Measurements from ENCODE around the gene BTBD1. TPM values are rescaled to one million over a fixed set of nuclear protein-coding genes. Genes with fewer than 3 reads are reported as not detected.
"Not testable (repeated sequence)": the region's sequence is repeated elsewhere in the genome, so short reads cannot be mapped to it uniquely, and the experiment has no call there.

BTBD1 gene
- total RNA-seq, 1 experiment from 2014 or later = 83.9 TPM

DNA sequence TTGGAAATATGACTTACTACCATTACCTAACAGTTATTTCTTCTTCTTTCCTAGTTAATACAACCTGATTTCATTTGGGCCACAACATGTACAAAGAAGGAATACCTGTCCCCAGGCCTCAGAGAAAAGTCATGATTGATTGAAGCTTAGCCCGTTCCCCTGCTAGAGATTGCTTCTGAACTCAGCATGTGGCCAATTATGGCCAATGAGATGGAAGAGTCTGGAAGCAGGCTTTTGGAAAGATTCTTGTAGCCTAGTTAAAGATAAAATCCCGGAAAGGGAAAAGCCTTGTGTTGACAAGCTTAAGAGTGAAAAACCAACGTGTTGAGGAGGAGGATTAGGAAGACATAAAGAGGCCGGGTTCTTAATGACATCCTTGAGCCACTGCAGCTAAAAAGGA is 23.4 kb upstream of the BTBD1 start:
- TF ChIP-seq EZH2 (IDR thresholded peaks at IDR 0.05; ENCODE audit: low read length, unreplicated experiment) (no peak), EZH2phosphoT487 (IDR thresholded peaks at IDR 0.05; ENCODE audit: borderline replicate concordance, low read length) (no peak)
- H3K4me1 ChIP-seq (ENCODE audit: insufficient read depth, low read length) = no peaks in the 10 kb centered on the region
- ATAC-seq (no peak), DNase-seq (no peak)
- no peaks in the 10 kb centered on the region for H3K9me3 ChIP-seq (ENCODE audit: low read length)
- ChIA-PET CTCF (no interaction called here), POLR2A (ENCODE audit: unreplicated experiment) (no interaction called here)
- no TSS peak for BruUV-seq (replicated peaks)
- no peaks in the 10 kb centered on the region for H4K20me1 ChIP-seq (ENCODE audit: low read length)
- H3K4me2 ChIP-seq (ENCODE audit: low read length) = no peak overlapping the region
- intact Hi-C loops (cut with micrococcal nuclease) = no loop called here
- no peak overlapping the region for H3K9ac ChIP-seq (ENCODE audit: low read length)
- H3K4me3 ChIP-seq (ENCODE audit: low read length) = no peak overlapping the region
- no peaks in the 10 kb centered on the region for H3K27me3 ChIP-seq (ENCODE audit: low read length)
- H3K9me2 ChIP-seq (replicated peaks; ENCODE audit: low read length) = no peaks in the 10 kb centered on the region
- H3F3A ChIP-seq (ENCODE audit: low read length, unreplicated experiment) = no peaks in the 10 kb centered on the region
- no peaks in the 10 kb centered on the region for H3K79me2 ChIP-seq (ENCODE audit: low read length)
- H2AFZ ChIP-seq (ENCODE audit: low read length) = no peak overlapping the region
- no peak overlapping the region for H3K27ac ChIP-seq (ENCODE audit: low read length)
- no peaks in the 10 kb centered on the region for H3K36me3 ChIP-seq (ENCODE audit: low read depth, low read length)

DNA sequence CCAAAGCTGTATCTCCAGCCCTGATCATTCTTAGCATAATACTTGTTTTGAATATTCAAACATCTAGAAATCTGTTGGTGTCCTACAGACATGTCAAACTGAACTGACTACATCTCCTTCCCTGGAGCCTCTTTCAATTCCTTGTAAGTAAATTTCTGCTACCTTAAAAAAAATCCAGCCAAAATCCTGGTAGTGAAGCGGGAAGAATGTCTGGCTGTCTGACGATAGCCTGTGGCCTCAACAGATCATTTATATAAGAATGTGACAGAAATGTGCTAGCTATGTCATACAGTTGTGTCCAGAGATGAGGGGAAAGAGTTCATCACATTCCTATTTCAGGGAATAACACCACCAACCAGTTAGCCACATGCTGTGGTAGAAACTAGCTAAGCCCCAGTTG is 21.8 kb upstream of the BTBD1 start:
- BruUV-seq (replicated peaks) = no TSS peak
- no peak for TF ChIP-seq EZH2 (IDR thresholded peaks at IDR 0.05; ENCODE audit: low read length, unreplicated experiment)
- no peak for TF ChIP-seq EZH2phosphoT487 (IDR thresholded peaks at IDR 0.05; ENCODE audit: borderline replicate concordance, low read length)
- TF ChIP-seq, protein P1, sequence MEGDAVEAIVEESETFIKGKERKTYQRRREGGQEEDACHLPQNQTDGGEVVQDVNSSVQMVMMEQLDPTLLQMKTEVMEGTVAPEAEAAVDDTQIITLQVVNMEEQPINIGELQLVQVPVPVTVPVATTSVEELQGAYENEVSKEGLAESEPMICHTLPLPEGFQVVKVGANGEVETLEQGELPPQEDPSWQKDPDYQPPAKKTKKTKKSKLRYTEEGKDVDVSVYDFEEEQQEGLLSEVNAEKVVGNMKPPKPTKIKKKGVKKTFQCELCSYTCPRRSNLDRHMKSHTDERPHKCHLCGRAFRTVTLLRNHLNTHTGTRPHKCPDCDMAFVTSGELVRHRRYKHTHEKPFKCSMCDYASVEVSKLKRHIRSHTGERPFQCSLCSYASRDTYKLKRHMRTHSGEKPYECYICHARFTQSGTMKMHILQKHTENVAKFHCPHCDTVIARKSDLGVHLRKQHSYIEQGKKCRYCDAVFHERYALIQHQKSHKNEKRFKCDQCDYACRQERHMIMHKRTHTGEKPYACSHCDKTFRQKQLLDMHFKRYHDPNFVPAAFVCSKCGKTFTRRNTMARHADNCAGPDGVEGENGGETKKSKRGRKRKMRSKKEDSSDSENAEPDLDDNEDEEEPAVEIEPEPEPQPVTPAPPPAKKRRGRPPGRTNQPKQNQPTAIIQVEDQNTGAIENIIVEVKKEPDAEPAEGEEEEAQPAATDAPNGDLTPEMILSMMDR (conservative IDR thresholded peaks at IDR 0.05; ENCODE audit: low read depth, low read length) = no peak
- no peak overlapping the region for H3K4me2 ChIP-seq (ENCODE audit: low read length)
- H3K9ac ChIP-seq (ENCODE audit: low read length) = no peak overlapping the region
- ChIA-PET POLR2A (ENCODE audit: unreplicated experiment) (no interaction called here), CTCF (no interaction called here)
- H4K20me1 ChIP-seq (ENCODE audit: low read length) = no peaks in the 10 kb centered on the region
- no peaks in the 10 kb centered on the region for H3F3A ChIP-seq (ENCODE audit: low read length, unreplicated experiment)
- no peaks in the 10 kb centered on the region for H3K79me2 ChIP-seq (ENCODE audit: low read length)
- intact Hi-C loops (cut with micrococcal nuclease) = no loop called here
- no peak overlapping the region for H3K4me3 ChIP-seq (ENCODE audit: low read length)
- DNase-seq (no peak), ATAC-seq (no peak)
- no peaks in the 10 kb centered on the region for H3K36me3 ChIP-seq (ENCODE audit: low read depth, low read length)
- H2AFZ ChIP-seq (ENCODE audit: low read length) = no peak overlapping the region
- no peak overlapping the region for H3K27ac ChIP-seq (ENCODE audit: low read length)
- no peaks in the 10 kb centered on the region for H3K4me1 ChIP-seq (ENCODE audit: insufficient read depth, low read length)
- no peaks in the 10 kb centered on the region for H3K27me3 ChIP-seq (ENCODE audit: low read length)
- H3K9me3 ChIP-seq (ENCODE audit: low read length) = no peaks in the 10 kb centered on the region
- H3K9me2 ChIP-seq (replicated peaks; ENCODE audit: low read length) = no peaks in the 10 kb centered on the region

DNA sequence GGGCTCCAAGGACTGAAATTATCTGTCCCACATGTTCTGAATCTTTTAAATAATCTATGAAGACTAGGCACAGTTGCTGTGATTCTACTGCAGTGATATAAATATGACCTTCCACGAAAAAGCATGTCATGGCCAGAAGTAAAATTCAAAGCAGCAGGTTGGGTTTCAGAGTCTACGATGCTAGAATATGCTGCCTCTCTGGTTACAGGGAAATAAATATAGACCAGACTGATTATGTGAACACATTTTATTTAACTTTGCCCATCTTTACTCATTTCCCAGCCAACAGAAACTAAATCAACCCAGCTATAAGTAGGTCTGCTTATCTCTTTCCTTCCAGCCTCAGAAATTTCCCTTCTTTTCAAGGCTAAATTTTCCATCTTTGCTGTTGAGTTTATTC is 20.5 kb upstream of the BTBD1 start:
- no peak overlapping the region for H3K4me3 ChIP-seq (ENCODE audit: low read length)
- no peak for ATAC-seq
- no peaks in the 10 kb centered on the region for H3K79me2 ChIP-seq (ENCODE audit: low read length)
- H3K4me1 ChIP-seq (ENCODE audit: insufficient read depth, low read length) = no peaks in the 10 kb centered on the region
- H3K9me3 ChIP-seq (ENCODE audit: low read length) = no peaks in the 10 kb centered on the region
- POLR2A ChIA-PET (ENCODE audit: unreplicated experiment) = no interaction called here
- H3K9me2 ChIP-seq (replicated peaks; ENCODE audit: low read length) = no peaks in the 10 kb centered on the region
- H3K4me2 ChIP-seq (ENCODE audit: low read length) = no peak overlapping the region
- no peak overlapping the region for H3K9ac ChIP-seq (ENCODE audit: low read length)
- no peaks in the 10 kb centered on the region for H3K27me3 ChIP-seq (ENCODE audit: low read length)
- H2AFZ ChIP-seq (ENCODE audit: low read length) = no peak overlapping the region
- no peaks in the 10 kb centered on the region for H3F3A ChIP-seq (ENCODE audit: low read length, unreplicated experiment)
- H3K27ac ChIP-seq (ENCODE audit: low read length) = no peak overlapping the region
- BruUV-seq (replicated peaks) = no TSS peak
- TF ChIP-seq, protein P1 (conservative IDR thresholded peaks at IDR 0.05; ENCODE audit: low read depth, low read length) = no peak
- TF ChIP-seq EZH2phosphoT487 (IDR thresholded peaks at IDR 0.05; ENCODE audit: borderline replicate concordance, low read length) (no peak), EZH2 (IDR thresholded peaks at IDR 0.05; ENCODE audit: low read length, unreplicated experiment) (no peak)
- CTCF ChIA-PET = no interaction called here
- no peaks in the 10 kb centered on the region for H4K20me1 ChIP-seq (ENCODE audit: low read length)
- intact Hi-C loops (cut with micrococcal nuclease) = no loop called here
- no peaks in the 10 kb centered on the region for H3K36me3 ChIP-seq (ENCODE audit: low read depth, low read length)
- no peak for DNase-seq

DNA sequence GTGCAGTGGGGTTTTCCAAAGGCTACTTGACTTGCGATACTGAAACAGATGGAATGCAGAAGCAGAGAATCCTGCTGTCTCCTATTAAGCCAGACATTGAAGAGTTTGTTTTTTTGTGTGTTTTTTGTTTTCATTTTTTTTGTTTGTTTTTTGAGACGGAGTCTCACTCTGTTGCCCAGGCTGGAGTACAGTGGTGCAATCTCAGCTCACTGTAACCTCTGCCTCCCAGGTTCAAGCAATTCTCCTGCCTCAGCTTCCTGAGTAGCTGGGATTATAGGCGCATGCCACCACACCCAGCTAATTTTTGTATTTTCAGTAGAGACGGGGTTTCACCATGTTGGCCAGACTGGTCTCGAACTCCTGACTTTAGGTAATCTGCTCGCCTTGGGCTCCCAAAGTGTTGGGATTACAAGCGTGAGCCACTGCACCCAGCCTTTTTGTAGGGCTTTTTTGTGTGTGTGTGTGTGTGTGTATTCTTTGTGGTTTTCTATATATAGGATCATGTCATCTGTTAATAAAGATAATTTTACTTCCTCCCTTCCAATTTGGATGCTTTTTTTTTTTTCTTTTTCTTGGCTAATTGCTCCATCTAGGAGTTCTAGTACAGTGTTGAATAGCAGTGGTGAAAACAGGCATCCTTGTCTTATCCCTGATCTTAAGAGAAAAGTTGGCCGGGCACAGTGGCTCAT is 19.0 kb upstream of the BTBD1 start:
- H3K27me3 ChIP-seq (ENCODE audit: low read length); DNase-seq; BruUV-seq (replicated peaks); H3K27ac ChIP-seq (ENCODE audit: low read length); H3K36me3 ChIP-seq (ENCODE audit: low read depth, low read length); H3K9ac ChIP-seq (ENCODE audit: low read length); H3K79me2 ChIP-seq (ENCODE audit: low read length); H4K20me1 ChIP-seq (ENCODE audit: low read length); CTCF ChIA-PET; H3K4me3 ChIP-seq (ENCODE audit: low read length); H3K9me3 ChIP-seq (ENCODE audit: low read length); H3K9me2 ChIP-seq (replicated peaks; ENCODE audit: low read length); H3F3A ChIP-seq (ENCODE audit: low read length, unreplicated experiment); H3K4me2 ChIP-seq (ENCODE audit: low read length); H2AFZ ChIP-seq (ENCODE audit: low read length); H3K4me1 ChIP-seq (ENCODE audit: insufficient read depth, low read length); ATAC-seq; intact Hi-C loops (cut with micrococcal nuclease): not testable (repeated sequence)
- POLR2A ChIA-PET (ENCODE audit: unreplicated experiment) = interaction anchor here (0.6 kb wide), 1 partner anchor 282 kb away, joined by 3 read pairs; no protein-coding TSS in a partner anchor

DNA sequence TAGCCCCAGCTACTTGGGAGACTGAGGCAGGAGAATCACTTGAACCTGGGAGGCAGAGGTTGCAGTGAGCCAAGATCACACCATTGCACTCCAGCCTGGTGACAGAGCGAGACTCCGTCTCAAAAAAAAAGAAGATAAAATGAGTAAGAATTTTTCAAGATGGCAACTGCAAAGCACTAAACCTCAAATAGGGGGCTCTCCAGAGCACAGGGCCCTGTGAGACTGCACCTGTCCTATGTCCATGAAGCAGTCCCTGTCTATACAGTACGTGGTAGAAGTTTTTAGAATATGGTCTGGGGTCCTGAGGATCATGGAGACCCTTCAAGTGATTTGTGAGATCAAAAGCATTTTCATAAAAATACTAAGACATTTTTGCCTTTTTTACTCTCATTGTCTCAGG is 18.4 kb upstream of the BTBD1 start:
- DNase-seq; H3K9me3 ChIP-seq (ENCODE audit: low read length); H3K4me2 ChIP-seq (ENCODE audit: low read length); H2AFZ ChIP-seq (ENCODE audit: low read length); H3K27me3 ChIP-seq (ENCODE audit: low read length); ATAC-seq; H3K9me2 ChIP-seq (replicated peaks; ENCODE audit: low read length); H3K36me3 ChIP-seq (ENCODE audit: low read depth, low read length); H3F3A ChIP-seq (ENCODE audit: low read length, unreplicated experiment); intact Hi-C loops (cut with micrococcal nuclease); H3K4me1 ChIP-seq (ENCODE audit: insufficient read depth, low read length); BruUV-seq (replicated peaks); H3K27ac ChIP-seq (ENCODE audit: low read length); POLR2A ChIA-PET (ENCODE audit: unreplicated experiment); H3K79me2 ChIP-seq (ENCODE audit: low read length); H3K4me3 ChIP-seq (ENCODE audit: low read length); CTCF ChIA-PET; H4K20me1 ChIP-seq (ENCODE audit: low read length); H3K9ac ChIP-seq (ENCODE audit: low read length): not testable (repeated sequence)
